ENCODE data around the gene ZNF275.

Gene ZNF275

DNA sequence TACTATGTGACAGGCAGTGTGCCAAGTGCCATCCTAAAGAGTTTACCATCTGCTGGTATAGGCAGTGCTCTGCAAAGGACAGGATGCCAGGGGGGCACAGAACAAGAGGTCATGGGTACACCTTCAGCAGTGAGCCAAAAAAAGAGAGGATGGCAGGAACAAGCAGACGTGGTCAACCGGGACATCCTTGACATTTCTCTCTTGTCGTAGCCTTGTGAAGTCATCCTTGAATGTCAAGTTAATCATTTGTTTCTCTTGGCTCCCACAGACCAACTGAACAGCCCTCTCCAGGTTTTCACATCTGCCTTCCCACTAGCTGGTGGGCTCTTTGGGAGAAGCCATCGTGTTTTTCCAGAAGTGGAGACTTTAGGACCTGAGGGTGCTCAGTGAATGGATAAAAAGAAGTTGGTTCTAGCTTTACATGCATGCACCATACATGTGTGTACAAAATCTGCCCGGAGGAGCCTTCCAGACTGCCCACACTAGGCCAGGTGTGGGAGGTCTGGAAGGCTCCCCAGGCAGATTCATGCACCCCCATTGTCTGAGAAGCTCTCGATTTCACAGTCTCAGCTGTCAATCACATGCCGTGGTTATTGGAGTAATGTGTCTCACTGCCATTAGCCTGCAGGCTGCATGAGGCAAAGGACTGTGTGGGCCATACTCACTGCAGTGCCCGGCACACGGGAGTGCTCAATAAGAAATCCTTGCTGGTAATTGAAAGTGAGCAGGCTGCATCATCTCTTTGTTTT lies 28.8 kb upstream of the ZNF275 start:
- no peak overlapping the region for H3K4me3 ChIP-seq (ENCODE audit: insufficient read depth, low read depth, low read length, poor library complexity, severe bottlenecking)
- H3K36me3 ChIP-seq (ENCODE audit: control insufficient read depth, insufficient read depth, low read length): no peaks in the 10 kb centered on the region
- H3K27ac ChIP-seq (ENCODE audit: insufficient read depth, low read length, poor library complexity, severe bottlenecking): no peak overlapping the region
- DNase-seq: no peak
- H3K4me1 ChIP-seq (ENCODE audit: control insufficient read depth, insufficient read depth, low read length, poor library complexity, severe bottlenecking): no peaks in the 10 kb centered on the region
- H3K9me3 ChIP-seq (ENCODE audit: control insufficient read depth, low read length): no peaks in the 10 kb centered on the region
- H3K27me3 ChIP-seq (replicated peaks; ENCODE audit: control insufficient read depth, insufficient read depth, low read length, poor library complexity, severe bottlenecking): no peaks in the 10 kb centered on the region

DNA sequence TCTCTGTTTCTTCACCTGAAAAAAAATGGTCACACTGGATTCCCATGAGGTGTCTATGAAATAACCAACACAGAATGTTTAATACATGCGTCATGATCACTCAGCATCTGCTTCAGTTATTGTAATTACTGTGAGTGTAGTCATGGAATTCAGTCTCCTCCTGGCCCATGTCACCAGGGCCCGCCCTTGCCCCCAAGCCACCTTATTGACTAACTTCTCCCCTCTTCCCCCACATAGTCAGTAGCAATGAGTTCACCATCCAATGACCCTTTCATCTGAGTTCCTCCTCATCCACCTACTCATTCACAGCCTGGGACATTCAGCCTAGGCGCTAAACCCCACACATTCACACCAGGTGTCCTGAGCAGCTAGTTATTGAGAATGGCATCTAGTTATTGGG lies 28.0 kb upstream of the ZNF275 start:
- Histone ChIP-seq H3K36me3 (ENCODE audit: control insufficient read depth, insufficient read depth, low read length) (no peaks in the 10 kb centered on the region), H3K27me3 (replicated peaks; ENCODE audit: control insufficient read depth, insufficient read depth, low read length, poor library complexity, severe bottlenecking) (no peaks in the 10 kb centered on the region), H3K4me1 (ENCODE audit: control insufficient read depth, insufficient read depth, low read length, poor library complexity, severe bottlenecking) (no peaks in the 10 kb centered on the region), H3K27ac (ENCODE audit: insufficient read depth, low read length, poor library complexity, severe bottlenecking) (no peak overlapping the region), H3K4me3 (ENCODE audit: insufficient read depth, low read depth, low read length, poor library complexity, severe bottlenecking) (no peak overlapping the region), H3K9me3 (ENCODE audit: control insufficient read depth, low read length) (no peaks in the 10 kb centered on the region)
- no peak for DNase-seq

DNA sequence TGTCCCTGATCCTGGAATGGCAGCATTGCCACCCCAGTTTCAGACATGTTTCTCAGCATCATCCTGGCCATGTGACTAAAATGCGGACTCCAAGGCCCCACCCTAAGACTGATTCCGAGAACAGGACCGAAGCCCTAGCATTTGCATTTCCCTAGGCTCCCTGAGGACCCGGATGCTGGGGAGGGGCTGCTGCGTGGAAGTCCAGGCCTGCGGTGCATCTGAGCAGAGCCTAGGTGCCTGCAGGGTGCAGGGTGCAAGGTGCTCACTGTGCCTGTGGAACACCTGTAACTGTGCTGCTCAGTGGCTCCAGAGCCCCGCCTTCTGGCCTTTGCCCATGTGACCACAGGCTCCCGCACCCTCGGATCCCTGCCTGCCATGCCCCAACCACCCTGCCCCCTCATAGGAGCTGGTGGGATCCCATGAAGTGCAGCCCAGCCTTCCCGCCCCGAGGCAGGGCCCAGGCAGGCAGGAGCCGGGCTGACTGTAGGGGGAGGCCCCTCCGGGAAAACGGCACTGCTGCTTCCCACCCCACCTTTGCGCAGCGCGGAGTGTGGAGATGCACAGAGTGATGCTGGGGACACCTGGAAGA lies 27.3 kb upstream of the ZNF275 start:
- Histone ChIP-seq H3K27me3 (replicated peaks; ENCODE audit: control insufficient read depth, insufficient read depth, low read length, poor library complexity, severe bottlenecking) (no peaks in the 10 kb centered on the region), H3K27ac (ENCODE audit: insufficient read depth, low read length, poor library complexity, severe bottlenecking) (no peak overlapping the region), H3K4me1 (ENCODE audit: control insufficient read depth, insufficient read depth, low read length, poor library complexity, severe bottlenecking) (no peaks in the 10 kb centered on the region), H3K36me3 (ENCODE audit: control insufficient read depth, insufficient read depth, low read length) (no peaks in the 10 kb centered on the region), H3K9me3 (ENCODE audit: control insufficient read depth, low read length) (no peaks in the 10 kb centered on the region), H3K4me3 (ENCODE audit: insufficient read depth, low read depth, low read length, poor library complexity, severe bottlenecking) (no peak overlapping the region)
- DNase-seq: no peak

DNA sequence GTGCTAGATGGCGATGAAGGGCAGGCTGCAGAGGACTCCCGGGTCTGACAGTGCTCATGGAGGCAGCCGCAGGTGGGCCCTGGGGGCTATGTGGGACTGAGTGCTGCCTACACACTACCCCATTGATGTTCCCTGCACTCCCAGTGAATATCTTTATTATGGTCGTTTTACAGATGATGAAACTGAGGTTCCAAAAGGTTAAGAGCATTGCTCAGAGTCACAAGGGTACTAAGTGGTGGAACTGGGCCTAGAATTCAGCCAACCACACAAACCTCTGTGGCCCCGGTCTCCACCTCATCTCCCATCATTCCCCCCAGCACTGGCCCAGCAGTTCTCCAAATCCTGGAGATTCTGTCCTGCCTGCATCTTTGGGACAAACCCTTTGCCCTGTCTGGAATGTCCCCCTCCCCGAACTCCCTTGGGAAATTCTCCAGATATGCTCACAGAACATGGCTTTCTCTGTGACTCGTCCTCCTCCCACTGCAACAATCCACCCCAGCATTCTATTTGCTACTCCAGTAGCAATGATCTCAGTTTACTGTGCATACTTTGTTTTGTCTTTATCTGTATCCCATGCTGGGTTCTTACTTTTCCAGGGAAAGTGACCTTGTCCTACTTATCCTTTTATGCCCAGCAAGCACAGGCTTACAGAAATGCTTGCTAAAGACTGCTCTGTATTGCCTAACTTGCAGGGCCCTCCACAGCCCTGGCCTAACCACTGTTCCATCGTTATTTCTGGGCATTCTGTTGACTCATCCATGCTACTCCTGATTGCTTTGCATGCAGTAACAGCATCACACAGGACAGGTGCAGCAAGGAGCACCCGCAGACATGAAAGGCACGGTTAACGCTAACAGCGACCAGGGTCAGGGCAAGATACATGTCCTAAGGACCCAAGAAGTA lies 26.4 kb upstream of the ZNF275 start:
- no peaks in the 10 kb centered on the region for H3K36me3 ChIP-seq (ENCODE audit: control insufficient read depth, insufficient read depth, low read length)
- no peaks in the 10 kb centered on the region for H3K4me1 ChIP-seq (ENCODE audit: control insufficient read depth, insufficient read depth, low read length, poor library complexity, severe bottlenecking)

DNA sequence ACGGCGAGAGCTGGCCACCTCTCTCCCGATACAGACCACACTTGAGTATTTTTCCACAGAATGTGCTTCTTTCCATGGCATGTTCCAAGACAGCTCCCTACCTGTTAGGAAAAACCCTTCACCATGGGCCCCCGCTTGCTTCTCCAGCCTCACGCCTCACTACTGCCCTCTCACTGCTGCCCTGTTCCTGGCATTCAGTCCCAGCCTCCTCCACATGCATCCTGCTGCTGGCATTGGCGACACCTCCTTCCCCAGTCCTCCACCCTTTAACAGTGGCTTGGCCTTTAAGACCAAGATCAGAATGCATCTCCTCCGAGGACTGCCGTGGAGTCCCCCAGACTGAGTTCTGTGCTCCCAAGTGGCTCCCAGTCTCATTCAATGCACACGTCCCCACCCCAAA lies 23.1 kb upstream of the ZNF275 start:
- DNase-seq: no peak
- no peaks in the 10 kb centered on the region for H3K27me3 ChIP-seq (replicated peaks; ENCODE audit: control insufficient read depth, insufficient read depth, low read length, poor library complexity, severe bottlenecking)

More for the DNA sequence above, 26.4 kb upstream of the ZNF275 start:
- H3K9me3 ChIP-seq (ENCODE audit: control insufficient read depth, low read length): no peaks in the 10 kb centered on the region
- H3K27me3 ChIP-seq (replicated peaks; ENCODE audit: control insufficient read depth, insufficient read depth, low read length, poor library complexity, severe bottlenecking): no peaks in the 10 kb centered on the region
- H3K4me3 ChIP-seq (ENCODE audit: insufficient read depth, low read depth, low read length, poor library complexity, severe bottlenecking): no peak overlapping the region
- no peak for DNase-seq
- H3K27ac ChIP-seq (ENCODE audit: insufficient read depth, low read length, poor library complexity, severe bottlenecking): no peak overlapping the region

DNA sequence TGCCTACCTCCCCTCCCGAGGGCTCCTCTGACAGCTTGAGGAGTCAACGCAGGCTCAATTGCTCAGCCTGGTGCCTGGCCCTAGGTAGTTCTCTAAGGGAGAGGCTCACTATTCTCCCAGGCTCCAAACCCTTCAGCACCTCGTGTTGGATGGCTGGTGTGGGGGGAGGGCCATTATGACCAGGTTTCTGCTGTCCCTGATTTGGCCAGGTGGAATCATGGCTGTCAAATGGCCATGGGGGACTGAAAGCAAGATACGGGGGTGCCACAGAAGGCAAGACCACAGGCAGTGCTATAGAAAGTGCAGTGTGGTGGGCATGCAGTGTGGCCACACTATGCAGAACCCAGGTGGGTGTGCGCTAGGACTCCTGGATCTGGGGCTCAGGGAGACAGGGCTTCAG lies 21.9 kb upstream of the ZNF275 start:
- no peak for DNase-seq
- Histone ChIP-seq H3K9me3 (ENCODE audit: control insufficient read depth, low read length) (no peaks in the 10 kb centered on the region), H3K27me3 (replicated peaks; ENCODE audit: control insufficient read depth, insufficient read depth, low read length, poor library complexity, severe bottlenecking) (no peaks in the 10 kb centered on the region), H3K4me1 (ENCODE audit: control insufficient read depth, insufficient read depth, low read length, poor library complexity, severe bottlenecking) (no peaks in the 10 kb centered on the region), H3K36me3 (ENCODE audit: control insufficient read depth, insufficient read depth, low read length) (no peaks in the 10 kb centered on the region), H3K27ac (ENCODE audit: insufficient read depth, low read length, poor library complexity, severe bottlenecking) (no peak overlapping the region), H3K4me3 (ENCODE audit: insufficient read depth, low read depth, low read length, poor library complexity, severe bottlenecking) (no peak overlapping the region)

More for the DNA sequence above, 23.1 kb upstream of the ZNF275 start:
- Histone ChIP-seq H3K4me3 (ENCODE audit: insufficient read depth, low read depth, low read length, poor library complexity, severe bottlenecking) (no peak overlapping the region), H3K27ac (ENCODE audit: insufficient read depth, low read length, poor library complexity, severe bottlenecking) (no peak overlapping the region), H3K9me3 (ENCODE audit: control insufficient read depth, low read length) (no peaks in the 10 kb centered on the region), H3K4me1 (ENCODE audit: control insufficient read depth, insufficient read depth, low read length, poor library complexity, severe bottlenecking) (no peaks in the 10 kb centered on the region), H3K36me3 (ENCODE audit: control insufficient read depth, insufficient read depth, low read length) (no peaks in the 10 kb centered on the region)

DNA sequence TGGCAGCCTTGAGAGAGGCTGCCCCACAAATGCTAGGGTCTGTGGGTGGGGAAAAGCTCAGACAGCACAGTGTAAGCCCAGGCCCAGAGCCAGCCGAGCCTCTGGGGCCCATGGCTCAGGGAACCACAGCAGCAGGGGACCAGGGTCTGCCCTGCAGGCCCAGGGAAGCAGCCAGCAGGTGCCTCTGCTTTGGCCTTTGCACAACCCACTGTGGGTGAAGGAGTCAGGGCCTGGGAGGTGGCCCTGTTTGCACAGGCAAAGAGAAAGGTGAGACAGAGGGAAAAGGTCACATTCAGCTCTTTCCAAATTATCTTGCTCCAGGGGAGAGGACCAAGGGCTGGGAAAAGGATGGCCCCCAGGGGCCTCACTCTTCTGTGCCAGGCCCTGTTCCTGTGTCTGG lies 21.1 kb upstream of the ZNF275 start:
- DNase-seq: no peak
- Histone ChIP-seq H3K4me3 (ENCODE audit: insufficient read depth, low read depth, low read length, poor library complexity, severe bottlenecking) (no peak overlapping the region), H3K27me3 (replicated peaks; ENCODE audit: control insufficient read depth, insufficient read depth, low read length, poor library complexity, severe bottlenecking) (no peaks in the 10 kb centered on the region), H3K36me3 (ENCODE audit: control insufficient read depth, insufficient read depth, low read length) (no peaks in the 10 kb centered on the region), H3K4me1 (ENCODE audit: control insufficient read depth, insufficient read depth, low read length, poor library complexity, severe bottlenecking) (no peaks in the 10 kb centered on the region), H3K27ac (ENCODE audit: insufficient read depth, low read length, poor library complexity, severe bottlenecking) (no peak overlapping the region), H3K9me3 (ENCODE audit: control insufficient read depth, low read length) (no peaks in the 10 kb centered on the region)

DNA sequence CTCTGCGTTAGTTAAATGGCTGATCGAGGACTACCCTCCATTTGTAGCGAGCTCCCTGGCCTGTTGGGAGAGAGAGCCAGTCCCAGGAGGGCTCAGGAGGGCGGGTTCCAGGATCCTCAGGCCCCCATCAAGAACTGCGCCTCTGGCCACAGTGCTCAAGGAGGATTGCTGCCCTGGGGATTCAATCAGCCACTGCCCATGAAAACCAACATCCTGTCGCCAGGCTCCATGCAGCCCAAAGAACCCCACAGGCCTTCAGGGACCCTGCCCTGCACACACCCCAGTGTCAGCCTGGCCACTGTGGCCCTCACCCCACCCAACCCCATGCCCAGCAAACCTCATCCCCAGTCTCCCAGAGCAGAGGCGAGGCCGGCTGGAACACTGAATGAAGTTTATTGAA lies 16.6 kb upstream of the ZNF275 start:
- Histone ChIP-seq H3K36me3 (ENCODE audit: control insufficient read depth, insufficient read depth, low read length) (no peaks in the 10 kb centered on the region), H3K4me3 (ENCODE audit: insufficient read depth, low read depth, low read length, poor library complexity, severe bottlenecking) (no peak overlapping the region)
- DNase-seq: no peak

DNA sequence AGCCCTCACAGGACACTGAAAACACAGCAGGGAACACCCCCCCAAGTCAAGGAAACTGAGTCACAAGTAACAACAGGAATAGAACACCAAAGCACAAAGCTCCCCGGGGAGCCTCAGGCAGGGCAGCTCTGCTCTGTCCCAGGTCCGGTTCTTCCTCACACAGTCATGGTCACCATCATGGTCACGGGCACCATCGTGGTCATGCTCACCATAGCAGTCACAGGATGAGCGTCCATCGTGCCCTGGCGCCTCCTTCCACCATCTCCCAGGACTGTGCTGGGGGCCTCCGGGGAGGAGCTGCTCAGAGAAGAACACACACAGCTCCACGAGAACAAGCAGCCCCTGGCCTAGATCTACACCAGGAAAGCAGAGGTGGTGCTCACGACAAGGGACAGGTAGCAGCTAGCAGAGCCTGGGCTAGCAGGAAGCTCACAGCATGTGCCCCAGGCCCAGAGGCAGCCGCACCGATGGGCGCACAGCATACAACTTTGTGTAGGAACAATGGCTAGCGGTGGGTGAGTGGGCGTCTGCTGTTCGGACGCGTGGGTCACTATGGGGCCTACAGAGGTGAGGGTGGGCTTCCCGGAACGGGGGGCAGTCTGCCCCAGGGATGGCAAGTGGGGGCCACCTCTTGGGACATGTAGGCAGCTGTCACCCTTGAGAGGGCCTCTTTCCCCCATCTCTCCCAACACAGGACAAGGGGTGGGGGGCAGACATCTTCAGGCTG lies 15.8 kb upstream of the ZNF275 start:
- no peaks in the 10 kb centered on the region for H3K36me3 ChIP-seq (ENCODE audit: control insufficient read depth, insufficient read depth, low read length)
- DNase-seq: no peak
- H3K27ac ChIP-seq (ENCODE audit: insufficient read depth, low read length, poor library complexity, severe bottlenecking): no peak overlapping the region
- no peak overlapping the region for H3K4me3 ChIP-seq (ENCODE audit: insufficient read depth, low read depth, low read length, poor library complexity, severe bottlenecking)
- H3K9me3 ChIP-seq (ENCODE audit: control insufficient read depth, low read length): no peaks in the 10 kb centered on the region
- H3K4me1 ChIP-seq (ENCODE audit: control insufficient read depth, insufficient read depth, low read length, poor library complexity, severe bottlenecking): no peaks in the 10 kb centered on the region
- H3K27me3 ChIP-seq (replicated peaks; ENCODE audit: control insufficient read depth, insufficient read depth, low read length, poor library complexity, severe bottlenecking): no peaks in the 10 kb centered on the region

More for the DNA sequence above, 16.6 kb upstream of the ZNF275 start:
- Histone ChIP-seq H3K9me3 (ENCODE audit: control insufficient read depth, low read length) (no peaks in the 10 kb centered on the region), H3K27me3 (replicated peaks; ENCODE audit: control insufficient read depth, insufficient read depth, low read length, poor library complexity, severe bottlenecking) (no peaks in the 10 kb centered on the region), H3K27ac (ENCODE audit: insufficient read depth, low read length, poor library complexity, severe bottlenecking) (no peak overlapping the region), H3K4me1 (ENCODE audit: control insufficient read depth, insufficient read depth, low read length, poor library complexity, severe bottlenecking) (no peaks in the 10 kb centered on the region)
